HL-60 (cell line): ENCODE results near the gene TBC1D7.

ENCODE experiments used
- DNase-seq, 2 experiments: peaks; one replicate each; pipeline ENCODE4 v3.0.0-alpha.2; 2010 to 2020; ENCODE audit warnings: low read depth in 1 of 2, low spot score in 1 of 2
- H3K27ac ChIP-seq: fragments of 250-450 bp; sonication (Bioruptor Pico); replicated peaks from 2 replicates; pipeline ENCODE4 v1.5.1; 2020; ENCODE audit warnings: mild to moderate bottlenecking, moderate library complexity
- H3K27me3 ChIP-seq: fragments of 250-450 bp; sonication (Bioruptor Pico); 2 replicates; pipeline ENCODE4 v1.5.1; 2021; ENCODE audit warnings: mild to moderate bottlenecking, moderate library complexity; ENCODE audit not compliant: insufficient read depth, poor library complexity, severe bottlenecking
- H3K4me3 ChIP-seq: replicated peaks from 2 replicates; pipeline ENCODE4 v1.5.1; 2011; ENCODE audit warnings: mild to moderate bottlenecking, control low read depth, low read length; ENCODE audit not compliant: insufficient read depth
- CTCF ChIP-seq: IDR thresholded peaks from one replicate; pipeline ENCODE4 v1.5.1; 2011; ENCODE audit warnings: low read length, control low read depth, inconsistent platforms; ENCODE audit not compliant: insufficient read depth
- GABPA ChIP-seq: IDR thresholded peaks from 2 replicates; pipeline ENCODE4 v1.6.1; 2012; ENCODE audit warnings: low read depth
- POLR2AphosphoS5 ChIP-seq: IDR thresholded peaks from 2 replicates; pipeline ENCODE4 v1.6.1; 2012; ENCODE audit warnings: low read depth
- SPI1 ChIP-seq: IDR thresholded peaks from 2 replicates; pipeline ENCODE4 v1.6.1; 2012; ENCODE audit warnings: low read depth, mild to moderate bottlenecking, borderline replicate concordance
- TF ChIP-seq, protein P1 (sequence below): IDR thresholded peaks from 2 replicates; pipeline ENCODE4 v1.6.1; 2012; ENCODE audit warnings: low read depth; ENCODE audit not compliant: insufficient replicate concordance

The TBC1D7 gene

GRCh38 chr6:13303668-13304017, 24.7 kb downstream of the TBC1D7 start:
- Histone ChIP-seq H3K27ac (peak overlapping the region; percentile 67; the same call in 1 of the 2 replicates), H3K4me3 (no peak overlapping the region), H3K27me3 (no peaks in the 10 kb centered on the region)
- TF ChIP-seq CTCF (no peak), SPI1 (no peak), POLR2AphosphoS5 (no peak), GABPA (no peak)
- TF ChIP-seq, protein P1, sequence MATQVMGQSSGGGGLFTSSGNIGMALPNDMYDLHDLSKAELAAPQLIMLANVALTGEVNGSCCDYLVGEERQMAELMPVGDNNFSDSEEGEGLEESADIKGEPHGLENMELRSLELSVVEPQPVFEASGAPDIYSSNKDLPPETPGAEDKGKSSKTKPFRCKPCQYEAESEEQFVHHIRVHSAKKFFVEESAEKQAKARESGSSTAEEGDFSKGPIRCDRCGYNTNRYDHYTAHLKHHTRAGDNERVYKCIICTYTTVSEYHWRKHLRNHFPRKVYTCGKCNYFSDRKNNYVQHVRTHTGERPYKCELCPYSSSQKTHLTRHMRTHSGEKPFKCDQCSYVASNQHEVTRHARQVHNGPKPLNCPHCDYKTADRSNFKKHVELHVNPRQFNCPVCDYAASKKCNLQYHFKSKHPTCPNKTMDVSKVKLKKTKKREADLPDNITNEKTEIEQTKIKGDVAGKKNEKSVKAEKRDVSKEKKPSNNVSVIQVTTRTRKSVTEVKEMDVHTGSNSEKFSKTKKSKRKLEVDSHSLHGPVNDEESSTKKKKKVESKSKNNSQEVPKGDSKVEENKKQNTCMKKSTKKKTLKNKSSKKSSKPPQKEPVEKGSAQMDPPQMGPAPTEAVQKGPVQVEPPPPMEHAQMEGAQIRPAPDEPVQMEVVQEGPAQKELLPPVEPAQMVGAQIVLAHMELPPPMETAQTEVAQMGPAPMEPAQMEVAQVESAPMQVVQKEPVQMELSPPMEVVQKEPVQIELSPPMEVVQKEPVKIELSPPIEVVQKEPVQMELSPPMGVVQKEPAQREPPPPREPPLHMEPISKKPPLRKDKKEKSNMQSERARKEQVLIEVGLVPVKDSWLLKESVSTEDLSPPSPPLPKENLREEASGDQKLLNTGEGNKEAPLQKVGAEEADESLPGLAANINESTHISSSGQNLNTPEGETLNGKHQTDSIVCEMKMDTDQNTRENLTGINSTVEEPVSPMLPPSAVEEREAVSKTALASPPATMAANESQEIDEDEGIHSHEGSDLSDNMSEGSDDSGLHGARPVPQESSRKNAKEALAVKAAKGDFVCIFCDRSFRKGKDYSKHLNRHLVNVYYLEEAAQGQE: no peak
- DNase-seq: peak in 1 of 2 experiments; percentile 10

- peak; percentile 91 for TF ChIP-seq POLR2AphosphoS5
- TF ChIP-seq CTCF: no peak
- peak; percentile 74; the same call in 1 of the 2 replicates for TF ChIP-seq GABPA
- TF ChIP-seq SPI1: peak; percentile 38; the same call in 1 of the 2 replicates
- Histone ChIP-seq H3K27me3 (no peaks in the 10 kb centered on the region), H3K4me3 (no peak overlapping the region), H3K27ac (peak overlapping the region; percentile 71)
- DNase-seq: peak; percentile 97 to 98
These were observed 25.3 kb downstream of the TBC1D7 start for GRCh38 chr6:13302751-13303667.

DNA sequence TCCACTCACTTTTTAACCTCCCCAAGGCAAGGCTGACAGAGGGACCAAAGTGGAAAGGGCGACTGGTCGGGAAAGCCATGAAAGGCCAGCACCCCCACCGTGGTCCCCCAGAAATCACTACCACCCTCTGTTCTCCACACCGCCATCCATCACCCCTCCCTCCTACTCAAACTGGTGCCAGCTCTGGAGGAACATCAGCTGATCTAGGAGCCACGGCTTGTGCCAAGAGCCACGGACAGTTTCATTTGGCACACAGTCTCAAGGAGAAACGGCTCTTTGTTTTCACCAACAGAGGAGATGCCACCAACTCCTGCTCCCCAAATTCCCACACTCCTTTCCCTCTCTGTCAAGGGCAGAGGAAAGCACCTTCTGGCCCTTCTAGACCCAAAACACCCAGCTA, 26.0 kb downstream of the TBC1D7 start:
- no peak overlapping the region for H3K4me3 ChIP-seq
- no peak for DNase-seq
- TF ChIP-seq SPI1: no peak
- TF ChIP-seq POLR2AphosphoS5: no peak
- TF ChIP-seq, protein P1: no peak
- no peak for TF ChIP-seq CTCF
- TF ChIP-seq GABPA: no peak
- H3K27me3 ChIP-seq: no peaks in the 10 kb centered on the region
- H3K27ac ChIP-seq: peak overlapping the region; percentile 71
